ENCODE results near the gene RABGAP1L.
A peak's percentile ranks its signal among the peaks of the same experiment; 100 is the strongest.
"Not testable (repeated sequence)": the region's sequence is repeated elsewhere in the genome, so short reads cannot be mapped to it uniquely, and the experiment has no call there.

Gene RABGAP1L

DNA sequence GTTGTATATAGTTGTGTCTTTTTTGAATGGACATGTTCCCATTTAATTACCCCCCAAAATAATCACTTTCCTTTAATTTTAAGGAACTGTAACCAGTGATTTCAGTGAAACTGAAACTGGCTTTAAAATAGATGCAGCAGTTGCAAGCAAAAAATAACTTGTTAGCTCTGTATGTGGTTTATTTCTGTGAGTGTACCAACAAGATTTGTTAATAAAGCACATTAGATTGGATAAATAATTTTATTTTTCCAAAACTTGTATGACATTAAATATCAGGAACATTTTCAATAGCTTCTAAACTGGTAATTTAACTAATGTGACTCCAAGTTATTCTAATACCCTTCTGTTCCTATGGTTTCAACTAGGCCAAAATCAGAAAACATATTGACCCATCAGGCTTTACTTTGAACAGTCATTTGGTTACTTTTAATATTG lies 656.2 kb downstream of the RABGAP1L start:
- no peak for DNase-seq (ENCODE audit: low read depth)

DNA sequence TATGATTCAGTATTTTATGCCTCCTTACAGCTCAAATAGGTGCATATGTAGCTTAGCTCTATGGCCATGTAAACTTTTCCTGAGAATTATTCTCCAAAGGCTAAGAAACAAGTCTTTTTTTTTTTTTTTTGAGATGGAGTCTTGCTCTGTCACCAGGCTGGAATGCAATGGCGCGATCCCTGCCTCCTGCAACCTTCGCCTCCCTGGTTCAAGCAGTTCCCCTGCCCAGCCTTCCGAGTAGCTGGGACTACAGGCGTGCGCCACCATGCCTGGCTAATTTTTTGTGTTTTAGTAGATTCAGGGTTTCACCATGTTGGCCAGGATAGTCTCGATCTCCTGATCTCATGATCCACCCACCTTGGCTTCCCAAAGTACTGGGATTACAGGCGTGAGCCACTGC lies 657.3 kb downstream of the RABGAP1L start:
- not testable (repeated sequence) for DNase-seq (ENCODE audit: low read depth)

DNA sequence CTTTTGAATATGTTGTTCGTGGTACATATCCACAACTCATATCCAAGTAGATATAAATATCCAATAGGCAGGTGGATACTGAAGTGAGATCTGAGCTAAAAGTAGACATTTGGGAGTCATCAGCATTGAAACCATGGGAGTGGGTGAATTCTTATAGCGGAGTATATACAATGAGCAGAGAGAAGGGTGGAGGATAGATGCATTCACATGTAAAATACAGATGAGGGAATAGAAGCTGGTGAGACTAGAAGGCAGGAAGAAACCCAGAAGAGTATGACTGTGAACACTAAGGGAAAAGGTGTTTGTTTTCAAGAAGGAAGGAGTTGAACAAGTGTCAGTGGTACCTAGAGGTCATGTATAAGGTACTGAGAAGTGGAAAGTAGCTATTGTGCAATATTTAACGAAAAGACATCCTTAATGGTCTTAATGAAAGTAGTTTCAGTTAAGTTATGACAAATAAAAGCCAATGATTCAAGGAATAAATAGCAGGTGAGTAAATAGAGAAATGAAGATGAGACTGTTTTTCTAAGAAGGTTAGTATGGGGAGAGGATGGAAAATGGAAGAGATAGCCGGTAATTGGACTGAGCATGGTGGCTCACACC lies 658.8 kb downstream of the RABGAP1L start:
- DNase-seq (ENCODE audit: low read depth) = no peak

DNA sequence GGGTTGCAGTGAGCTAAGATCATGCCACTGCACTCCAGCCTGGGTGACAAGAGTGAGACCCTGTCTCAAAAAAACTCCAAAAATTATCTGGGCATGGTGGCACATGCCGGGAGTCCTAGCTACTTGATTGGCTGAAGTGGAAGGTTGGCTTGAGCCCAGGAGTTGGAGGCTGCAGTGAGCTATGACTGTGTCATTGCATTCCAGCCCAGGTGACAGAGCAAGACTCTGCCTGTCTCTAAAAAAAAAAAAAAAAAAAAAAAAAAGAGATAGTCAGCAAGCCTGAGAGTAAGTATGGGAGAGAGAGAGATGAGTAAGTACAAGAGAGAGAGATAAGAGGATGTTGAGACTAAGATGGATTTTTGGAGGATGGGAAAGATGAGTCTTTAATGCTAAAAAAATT lies 659.6 kb downstream of the RABGAP1L start:
- no peak for DNase-seq (ENCODE audit: low read depth)

DNA sequence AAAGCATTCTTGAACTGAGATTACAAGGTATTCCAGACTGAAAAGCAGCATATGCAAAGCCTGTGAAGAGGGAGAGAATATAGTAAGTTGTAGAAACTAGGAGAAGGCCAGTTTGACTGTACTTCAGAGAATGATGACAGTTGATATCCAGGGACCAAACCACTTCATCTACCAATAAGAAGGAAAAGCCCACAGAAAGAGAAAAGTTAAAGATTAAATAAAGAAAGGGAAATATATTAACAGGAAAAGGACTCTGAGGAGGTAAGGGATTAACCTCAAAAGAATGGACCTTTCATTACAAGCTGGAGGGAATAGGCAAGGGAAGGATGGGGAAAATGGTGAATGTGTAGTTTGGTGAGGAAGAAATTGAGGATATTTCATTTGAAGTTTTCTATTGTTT lies 660.3 kb downstream of the RABGAP1L start:
- no peak for DNase-seq (ENCODE audit: low read depth)

DNA sequence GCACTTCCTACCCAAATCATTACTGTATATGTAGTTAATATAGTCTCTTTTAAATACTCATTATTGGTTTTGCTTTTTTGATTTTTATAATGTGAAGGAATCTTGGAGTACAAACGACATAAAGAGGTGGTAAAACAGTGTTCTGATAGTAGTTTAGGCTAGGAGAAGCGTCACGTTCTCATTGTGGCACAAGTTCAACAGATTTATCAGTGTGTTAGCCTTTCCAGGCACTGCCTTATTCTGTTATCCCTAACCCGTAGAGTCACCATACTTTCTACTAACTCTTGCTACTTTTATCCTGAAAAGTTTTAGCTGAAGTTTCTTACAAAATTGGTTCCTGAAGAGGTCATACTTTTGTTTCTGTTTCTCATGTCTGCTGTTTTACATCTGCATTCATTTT lies 665.8 kb downstream of the RABGAP1L start:
- DNase-seq (ENCODE audit: low read depth) = no peak

DNA sequence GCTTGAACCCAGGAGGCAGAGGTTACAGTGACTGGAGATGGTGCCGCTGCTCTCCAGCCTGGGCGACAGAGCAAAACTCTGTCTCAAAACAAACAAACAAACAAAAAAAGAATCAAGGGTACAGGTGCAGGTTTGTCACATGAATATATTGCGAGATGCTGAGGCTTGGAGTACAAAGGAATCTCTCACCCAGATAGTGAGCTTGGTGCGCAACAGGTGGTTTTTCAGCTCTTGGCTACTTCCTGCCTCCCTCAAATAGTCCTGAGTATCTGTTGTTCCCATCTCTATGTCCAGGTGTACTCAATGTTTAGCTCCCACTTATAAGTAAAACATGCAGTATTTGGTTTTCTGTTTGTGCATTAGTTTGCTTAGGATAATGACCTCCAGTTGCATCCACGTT lies 666.5 kb downstream of the RABGAP1L start:
- no peak for DNase-seq (ENCODE audit: low read depth)

DNA sequence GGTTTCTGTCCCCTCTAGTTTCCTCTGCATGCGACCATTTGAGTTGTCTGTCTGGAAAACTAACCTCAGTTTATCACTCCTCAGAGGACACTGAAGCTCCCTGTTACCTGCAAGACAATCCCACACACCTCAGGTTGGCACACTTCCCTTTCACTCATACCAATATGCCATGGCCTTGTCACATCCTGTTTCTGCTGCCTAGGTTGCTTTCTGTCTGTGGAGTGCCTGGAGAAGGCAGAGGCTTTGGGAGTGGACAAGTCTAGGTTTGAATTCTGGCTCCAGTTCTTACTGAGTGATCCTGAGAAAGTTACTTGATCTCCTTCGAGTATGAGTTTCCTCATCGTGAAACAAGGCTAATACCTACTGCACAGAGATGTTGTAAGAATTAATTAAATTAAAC lies 668.9 kb downstream of the RABGAP1L start:
- DNase-seq (ENCODE audit: low read depth) = no peak

DNA sequence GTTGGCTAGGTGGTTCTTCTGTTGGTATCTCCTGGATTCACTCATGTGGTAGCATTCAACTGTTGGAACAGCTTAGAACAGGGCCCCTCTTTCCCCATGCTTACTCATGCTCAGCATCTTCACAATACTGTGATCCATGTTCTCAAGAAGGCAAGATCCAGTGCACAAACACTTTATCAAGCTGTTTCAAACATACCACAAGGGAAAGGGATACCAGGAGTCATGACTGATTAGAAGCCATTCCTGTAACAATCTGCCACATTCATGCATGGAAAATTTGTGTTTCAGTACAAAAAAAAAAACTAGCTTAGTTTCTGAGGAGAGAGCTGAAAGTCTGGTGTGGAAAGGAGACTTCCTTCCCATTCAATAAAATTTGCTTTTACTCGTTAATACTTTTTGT lies 670.7 kb downstream of the RABGAP1L start:
- peak; percentile 36 for DNase-seq (ENCODE audit: low read depth)

DNA sequence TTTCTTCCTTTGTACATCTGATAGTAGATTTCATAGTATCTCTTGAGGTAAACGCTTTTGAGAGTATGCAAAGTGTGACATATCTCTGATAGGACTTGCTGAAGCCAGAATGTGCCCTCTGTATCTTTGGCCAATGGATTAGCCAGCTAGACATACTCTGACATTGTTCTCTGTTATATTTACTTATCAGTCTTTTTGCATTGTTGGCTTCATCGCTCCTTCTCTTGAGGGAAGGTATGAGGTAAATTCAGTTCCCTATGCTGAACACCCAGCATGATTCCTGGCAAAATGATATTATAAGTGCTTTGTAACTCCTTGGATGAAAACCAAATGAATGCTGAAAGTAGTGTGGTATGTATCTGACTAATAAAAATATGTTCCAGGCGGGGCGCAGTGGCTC lies 677.2 kb downstream of the RABGAP1L start:
- DNase-seq (ENCODE audit: low read depth) = no peak

DNA sequence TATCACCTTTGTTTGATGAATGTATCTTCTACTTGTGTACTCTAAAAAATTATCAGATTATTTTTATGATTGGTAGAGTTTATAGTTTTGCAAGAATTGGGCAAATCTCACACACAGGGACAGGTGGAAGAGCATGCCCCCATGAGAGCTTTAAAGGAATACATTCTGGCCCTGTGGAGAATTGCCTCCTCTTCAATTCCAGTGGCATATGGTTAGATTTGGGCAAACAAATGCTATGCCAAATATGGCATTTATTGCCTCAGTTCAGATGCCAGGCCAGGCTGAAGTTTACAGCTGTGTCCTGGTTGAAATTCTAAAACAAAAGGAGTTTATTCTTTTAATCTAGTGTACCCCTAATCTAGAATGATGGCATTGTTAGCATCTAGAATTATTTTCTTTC lies 678.1 kb downstream of the RABGAP1L start:
- no peak for DNase-seq (ENCODE audit: low read depth)

DNA sequence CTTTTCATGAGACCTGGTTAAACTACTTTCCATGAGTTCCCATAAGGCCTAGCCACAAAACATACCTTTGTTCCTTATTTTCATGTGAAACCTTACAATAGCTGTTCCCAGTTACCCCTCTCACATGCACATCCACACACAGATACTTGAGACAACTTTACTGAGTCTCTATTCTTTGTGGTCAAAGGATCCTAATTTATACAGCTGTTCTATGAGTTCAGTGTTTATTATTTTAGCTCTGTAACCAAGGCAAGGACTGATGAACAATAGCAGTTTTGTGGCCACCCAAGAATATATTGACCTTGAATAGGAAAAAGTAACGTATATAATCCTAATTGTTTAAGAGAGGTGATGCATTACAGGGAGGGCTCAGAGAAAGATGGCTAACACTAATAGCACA lies 679.9 kb downstream of the RABGAP1L start:
- DNase-seq (ENCODE audit: low read depth) = no peak

DNA sequence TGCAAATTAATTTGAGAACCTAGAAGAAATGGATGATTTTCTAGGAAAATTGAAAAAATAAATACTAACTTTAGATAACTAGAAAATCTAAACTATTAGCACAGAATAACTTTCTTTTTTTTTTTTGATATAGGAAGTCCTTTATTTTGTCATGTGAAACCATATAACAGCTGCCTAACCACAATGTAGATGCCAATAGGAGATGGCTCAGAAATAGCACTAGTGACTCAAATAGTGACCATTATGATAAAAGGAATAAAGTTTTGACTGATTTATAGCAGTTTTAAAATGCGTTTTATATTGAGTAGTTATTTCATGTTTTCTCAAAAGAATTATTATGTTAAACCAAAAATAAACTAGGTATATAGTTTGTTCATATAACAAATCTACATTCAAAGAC lies 682.4 kb downstream of the RABGAP1L start:
- no peak for DNase-seq (ENCODE audit: low read depth)

DNA sequence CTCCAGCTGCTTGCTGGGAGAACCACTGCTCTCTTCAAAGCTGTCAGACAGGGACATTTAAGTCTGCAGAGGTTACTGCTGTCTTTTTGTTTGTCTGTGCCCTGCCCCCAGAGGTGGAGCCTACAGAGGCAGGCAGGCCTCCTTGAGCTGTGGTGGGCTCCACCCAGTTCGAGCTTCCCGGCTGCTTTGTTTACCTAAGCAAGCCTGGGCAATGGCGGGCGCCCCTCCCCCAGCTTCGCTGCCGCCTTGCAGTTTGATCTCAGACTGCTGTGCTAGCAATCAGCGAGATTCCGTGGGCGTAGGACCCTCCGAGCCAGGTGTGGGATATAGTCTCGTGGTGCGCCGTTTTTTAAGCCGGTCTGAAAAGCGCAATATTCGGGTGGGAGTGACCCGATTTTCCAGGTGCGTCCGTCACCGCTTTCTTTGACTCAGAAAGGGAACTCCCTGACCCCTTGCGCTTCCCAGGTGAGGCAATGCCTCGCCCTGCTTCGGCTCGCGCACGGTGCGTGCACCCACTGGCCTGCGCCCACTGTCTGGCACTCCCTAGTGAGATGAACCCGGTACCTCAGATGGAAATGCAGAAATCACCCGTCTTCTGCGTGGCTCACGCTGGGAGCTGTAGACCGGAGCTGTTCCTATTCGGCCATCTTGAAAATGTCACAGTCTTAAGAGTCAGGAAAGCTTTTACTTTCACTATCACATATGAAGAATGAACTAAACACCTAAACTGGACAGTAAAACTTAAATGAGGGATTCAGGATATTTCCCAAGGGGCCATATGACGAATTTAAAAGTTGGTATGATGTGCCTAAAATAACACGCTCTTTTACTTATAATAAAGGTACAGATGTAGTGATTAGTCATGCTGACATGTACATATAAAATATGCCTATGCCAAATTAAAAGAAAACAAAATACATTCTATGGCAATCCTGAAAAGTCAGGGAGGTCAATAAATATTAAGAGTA lies 689.6 kb downstream of the RABGAP1L start:
- DNase-seq (ENCODE audit: low read depth) = not testable (repeated sequence)

DNA sequence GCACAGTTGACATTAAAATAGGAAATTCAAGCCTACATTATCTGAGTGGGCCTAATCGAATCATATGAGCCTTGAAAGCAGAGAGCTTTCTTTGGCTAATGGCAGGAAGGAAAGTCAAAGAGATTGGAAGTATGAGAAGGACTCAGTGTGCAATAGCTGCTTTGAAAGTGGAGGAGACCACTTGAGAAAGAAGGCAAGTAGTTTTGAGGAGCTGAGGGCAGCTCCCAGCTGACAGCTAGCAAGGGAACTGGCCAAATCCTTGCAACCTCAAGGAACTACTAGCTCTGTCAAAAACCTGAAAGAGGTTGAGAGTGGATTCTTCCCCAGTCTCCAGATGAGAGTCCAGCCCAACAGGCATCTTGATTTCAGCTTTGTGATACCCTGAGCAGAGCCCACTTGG lies 691.4 kb downstream of the RABGAP1L start:
- no peak for DNase-seq (ENCODE audit: low read depth)

DNA sequence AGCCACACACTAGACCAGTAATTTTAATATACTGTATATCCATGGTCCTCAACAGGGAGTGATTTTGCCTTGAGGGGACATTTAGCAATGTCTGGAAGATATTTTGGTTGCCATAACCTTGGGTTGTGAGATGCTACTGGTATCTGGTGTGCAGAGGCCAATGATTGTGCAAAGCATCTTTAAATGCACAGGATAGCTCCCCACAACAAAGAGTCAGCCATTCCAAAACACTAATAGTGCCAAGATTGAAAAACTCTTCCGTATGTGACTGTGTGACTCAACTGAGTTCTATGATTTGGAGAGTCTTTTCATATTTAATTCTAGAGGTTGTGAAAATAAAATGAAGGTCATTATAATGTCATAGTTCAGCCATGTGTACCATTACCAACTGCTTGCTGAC lies 699.0 kb downstream of the RABGAP1L start:
- no peak for DNase-seq (ENCODE audit: low read depth)

DNA sequence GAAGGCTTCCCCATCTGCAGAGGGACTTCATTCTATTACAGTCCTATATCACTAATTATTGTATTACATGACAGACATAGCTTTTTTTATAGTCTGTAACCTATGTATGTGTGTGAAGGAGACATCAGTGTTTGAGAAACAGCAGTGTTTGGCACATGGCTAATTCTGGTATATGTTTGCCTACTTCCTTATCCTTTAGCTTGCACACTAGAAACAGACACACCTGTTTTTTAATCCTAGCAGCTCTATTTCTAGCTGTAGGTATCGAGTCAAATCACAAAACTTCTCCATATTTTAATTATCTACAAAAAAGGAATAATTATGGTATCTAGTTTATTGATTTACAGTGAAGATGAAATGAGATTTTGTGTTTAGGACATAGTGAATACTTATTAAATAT lies 711.0 kb downstream of the RABGAP1L start:
- no peak for DNase-seq (ENCODE audit: low read depth)

DNA sequence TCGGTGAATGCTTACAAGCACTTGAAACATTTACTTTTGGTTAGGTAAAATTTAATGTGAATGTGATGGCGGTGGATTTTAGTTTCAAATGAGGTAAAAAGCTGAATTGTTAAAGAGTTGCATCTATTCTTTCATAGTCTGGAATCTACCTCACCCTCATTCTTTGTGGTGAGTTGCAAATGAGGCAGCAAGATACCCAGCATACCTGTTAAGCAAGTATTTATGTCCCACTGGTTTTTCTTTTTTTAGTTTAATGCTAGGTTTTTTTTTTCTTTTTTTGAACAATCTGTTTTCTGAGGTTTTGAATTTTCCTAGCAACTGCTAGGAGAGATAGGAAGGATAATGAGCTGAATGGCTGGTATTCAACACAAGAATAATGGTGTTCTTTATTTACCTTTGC lies 712.6 kb downstream of the RABGAP1L start:
- no peak for DNase-seq (ENCODE audit: low read depth)

DNA sequence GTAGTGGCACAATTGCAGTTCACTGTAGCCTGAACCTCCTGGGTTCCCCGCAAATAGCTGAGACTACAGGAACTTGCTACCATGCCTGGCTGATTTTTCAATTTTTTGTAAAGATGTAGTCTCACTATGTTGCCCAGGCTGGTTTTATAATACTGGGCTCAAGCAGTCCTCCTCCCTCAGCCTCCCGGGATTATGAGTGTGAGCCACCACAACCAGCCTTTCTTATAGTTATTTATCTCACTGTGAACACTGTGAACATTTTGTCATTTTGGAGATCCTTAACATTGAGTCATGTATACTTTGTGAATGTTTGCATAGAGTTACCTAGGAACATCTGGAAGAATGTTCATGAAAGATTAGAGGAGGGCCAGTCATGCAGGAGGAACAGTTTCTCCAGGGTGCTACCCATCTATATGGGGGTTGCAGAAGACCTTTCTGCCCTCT lies 713.3 kb downstream of the RABGAP1L start:
- no peak for DNase-seq (ENCODE audit: low read depth)

DNA sequence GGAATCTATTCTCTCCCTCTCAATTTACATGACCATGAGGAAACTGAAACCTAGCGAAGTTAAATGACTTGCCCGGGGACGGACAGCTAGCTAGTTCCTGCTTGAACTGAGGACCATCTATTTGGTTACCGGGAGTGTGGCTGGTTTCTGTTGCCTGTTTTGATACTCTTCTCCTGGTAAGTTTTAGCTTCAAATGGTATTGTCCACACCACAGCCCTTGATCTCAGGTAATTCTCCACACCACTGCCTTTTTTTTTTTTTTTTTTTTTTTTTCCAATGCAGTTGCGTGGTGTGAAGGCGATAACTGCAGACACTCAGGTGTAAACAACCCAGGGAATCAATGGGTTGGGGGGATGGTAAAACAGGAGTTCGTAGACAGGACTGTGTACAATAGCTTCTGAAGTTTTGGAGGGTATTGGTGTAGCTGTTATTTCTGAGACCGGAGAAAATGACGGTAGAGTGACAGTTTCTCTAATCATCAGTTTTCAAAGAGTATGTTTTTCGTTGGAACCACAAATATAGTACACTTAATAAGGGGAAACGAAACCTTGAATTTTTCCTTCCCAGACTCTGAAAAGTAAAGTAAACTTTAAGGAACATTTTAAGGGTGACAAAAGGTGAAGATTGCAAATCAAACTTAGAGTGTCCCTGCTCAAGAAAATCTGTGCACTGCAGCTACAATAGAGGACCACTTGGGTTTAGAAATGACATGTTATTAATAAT lies 715.2 kb downstream of the RABGAP1L start:
- no peak for DNase-seq (ENCODE audit: low read depth)

DNA sequence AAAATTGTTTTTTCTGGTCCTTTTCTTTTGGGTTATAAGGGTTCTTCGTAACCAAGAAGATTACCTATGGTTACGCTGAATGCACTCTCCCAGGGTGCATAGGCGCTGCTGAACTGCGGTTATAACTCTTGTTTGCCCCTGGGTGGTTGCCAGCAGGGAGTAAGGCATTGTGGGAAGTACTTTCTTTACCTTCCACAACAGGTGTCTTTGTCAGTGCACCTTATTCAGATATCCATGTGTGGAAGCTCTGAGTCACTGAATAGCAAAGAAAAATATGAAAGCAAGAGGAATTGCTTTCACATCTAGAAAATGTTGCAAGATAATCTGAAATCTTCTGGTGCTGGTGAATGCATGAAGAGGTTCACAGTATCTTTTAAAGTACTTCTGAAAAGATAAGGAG lies 716.0 kb downstream of the RABGAP1L start:
- no peak for DNase-seq (ENCODE audit: low read depth)

DNA sequence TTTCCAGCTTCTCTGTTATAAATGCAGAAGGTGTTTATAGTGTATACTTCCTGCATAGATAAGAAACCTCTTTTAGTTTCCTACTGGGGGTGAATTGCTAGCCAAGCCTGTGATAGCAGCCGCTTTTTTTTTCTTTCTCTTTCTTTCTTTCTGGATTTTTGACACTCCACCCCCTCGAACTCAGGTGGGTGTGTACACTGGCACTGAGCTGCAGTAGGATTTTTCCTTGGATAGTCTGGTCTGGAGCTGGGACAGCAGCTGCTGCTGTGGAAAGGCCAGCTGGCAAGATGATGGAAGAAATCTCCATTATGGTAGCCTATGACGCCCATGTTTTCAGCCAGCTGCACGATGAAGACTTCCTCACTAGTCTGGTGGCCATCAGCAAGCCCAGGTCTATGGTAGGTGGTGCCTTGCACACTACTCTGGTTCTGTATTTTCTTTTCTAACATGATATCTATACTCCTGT lies 717.9 kb downstream of the RABGAP1L start:
- no peak for DNase-seq (ENCODE audit: low read depth)

DNA sequence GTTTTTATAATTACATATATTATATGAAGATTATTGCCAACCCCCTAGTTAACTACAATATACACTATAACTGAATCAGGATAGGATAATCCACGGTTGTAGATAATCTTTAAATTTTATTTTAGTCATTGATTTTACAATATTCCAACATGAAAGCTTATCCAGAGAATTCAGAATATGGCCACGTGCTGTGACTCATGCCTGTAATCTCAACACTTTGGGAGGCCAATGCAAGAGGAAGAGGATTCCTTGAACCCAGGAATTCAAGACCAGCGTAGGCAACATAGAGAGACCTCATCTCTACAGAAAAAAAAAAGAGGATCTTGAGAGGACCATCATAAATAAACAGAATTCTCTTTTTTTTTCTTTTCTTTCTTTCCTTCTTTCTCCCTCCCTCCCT lies 720.9 kb downstream of the RABGAP1L start:
- DNase-seq (ENCODE audit: low read depth) = no peak
